DOHH2 (cell line): ENCODE measurements around the gene PTHLH.

Experiments used
- EZH2phosphoT487 ChIP-seq: fragments of 200-600 bp; sonication (generic); IDR thresholded peaks from 2 replicates; pipeline ENCODE4 v1.6.1; 2017; ENCODE audit warnings: borderline replicate concordance, mild to moderate bottlenecking, antibody characterized with exemption, low read length, moderate library complexity, mixed read lengths
- TF ChIP-seq, protein P1 (sequence below): fragments of 200-600 bp; sonication (generic); IDR thresholded peaks from one replicate; pipeline ENCODE4 v1.5.1; 2014; ENCODE audit warnings: antibody characterized with exemption, mild to moderate bottlenecking, low read depth, low read length; ENCODE audit not compliant: poor library complexity, severe bottlenecking

DNA sequence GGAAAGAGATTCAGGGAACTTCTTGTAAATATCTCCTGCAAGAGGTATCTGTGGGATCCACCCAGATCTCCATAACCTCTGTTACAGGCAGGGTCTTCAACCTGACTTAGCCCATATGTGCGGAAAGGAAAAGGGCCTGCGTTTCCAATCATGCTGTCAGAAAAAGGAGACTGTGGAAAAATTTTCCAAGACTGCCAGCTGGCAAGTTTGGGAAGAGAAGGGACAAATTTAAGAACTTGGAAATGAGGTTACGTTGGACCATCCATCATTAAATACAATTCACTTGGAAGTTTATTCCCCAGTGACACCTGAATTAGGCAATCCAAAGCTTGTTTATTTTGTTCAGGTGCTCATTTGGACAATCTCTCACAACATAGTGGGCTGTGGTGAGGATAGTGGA lies 13.9 kb downstream of the PTHLH start:
- TF ChIP-seq, protein P1, sequence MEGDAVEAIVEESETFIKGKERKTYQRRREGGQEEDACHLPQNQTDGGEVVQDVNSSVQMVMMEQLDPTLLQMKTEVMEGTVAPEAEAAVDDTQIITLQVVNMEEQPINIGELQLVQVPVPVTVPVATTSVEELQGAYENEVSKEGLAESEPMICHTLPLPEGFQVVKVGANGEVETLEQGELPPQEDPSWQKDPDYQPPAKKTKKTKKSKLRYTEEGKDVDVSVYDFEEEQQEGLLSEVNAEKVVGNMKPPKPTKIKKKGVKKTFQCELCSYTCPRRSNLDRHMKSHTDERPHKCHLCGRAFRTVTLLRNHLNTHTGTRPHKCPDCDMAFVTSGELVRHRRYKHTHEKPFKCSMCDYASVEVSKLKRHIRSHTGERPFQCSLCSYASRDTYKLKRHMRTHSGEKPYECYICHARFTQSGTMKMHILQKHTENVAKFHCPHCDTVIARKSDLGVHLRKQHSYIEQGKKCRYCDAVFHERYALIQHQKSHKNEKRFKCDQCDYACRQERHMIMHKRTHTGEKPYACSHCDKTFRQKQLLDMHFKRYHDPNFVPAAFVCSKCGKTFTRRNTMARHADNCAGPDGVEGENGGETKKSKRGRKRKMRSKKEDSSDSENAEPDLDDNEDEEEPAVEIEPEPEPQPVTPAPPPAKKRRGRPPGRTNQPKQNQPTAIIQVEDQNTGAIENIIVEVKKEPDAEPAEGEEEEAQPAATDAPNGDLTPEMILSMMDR = no peak
- TF ChIP-seq EZH2phosphoT487 = no peak
